ENCODE data around the gene MPP1. TPM values are rescaled to one million over a fixed set of nuclear protein-coding genes. Genes with fewer than 3 reads are reported as not detected.

MPP1 gene
- polyA plus RNA-seq, 1 experiment, result 14.2 TPM

DNA sequence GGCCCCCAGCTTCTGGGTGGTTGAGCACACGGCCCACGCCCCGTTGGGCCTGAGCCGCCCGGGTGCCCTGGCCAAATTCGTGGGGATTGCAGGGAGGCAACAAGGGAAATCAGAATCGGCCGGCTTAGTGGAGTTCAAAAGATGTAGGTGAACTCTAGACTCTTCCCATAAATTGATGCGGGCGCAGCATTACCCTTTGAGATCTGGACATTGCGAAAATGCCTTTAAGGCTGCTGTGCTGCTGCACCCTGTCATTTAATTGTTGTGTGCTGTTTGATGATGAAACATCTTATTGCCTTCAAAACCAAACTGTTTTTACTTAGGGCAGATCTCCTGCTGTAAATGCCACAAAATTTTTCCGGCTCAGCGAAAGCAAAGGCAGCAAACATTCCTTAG, 409 bp upstream of the MPP1 start:
- Histone ChIP-seq H3K27me3 (ENCODE audit: control insufficient read depth, insufficient read depth, low read length) (no peaks in the 10 kb centered on the region; the same call in 1 of the 2 replicates), H3K36me3 (ENCODE audit: control insufficient read depth, insufficient read depth, low read length) (no peaks in the 10 kb centered on the region; the same call in 1 of the 2 replicates), H3K4me3 (ENCODE audit: low read depth, low read length) (peak overlapping the region; percentile 67)
- no peak for DNase-seq (ENCODE audit: low read depth)
- TF ChIP-seq, protein P1, sequence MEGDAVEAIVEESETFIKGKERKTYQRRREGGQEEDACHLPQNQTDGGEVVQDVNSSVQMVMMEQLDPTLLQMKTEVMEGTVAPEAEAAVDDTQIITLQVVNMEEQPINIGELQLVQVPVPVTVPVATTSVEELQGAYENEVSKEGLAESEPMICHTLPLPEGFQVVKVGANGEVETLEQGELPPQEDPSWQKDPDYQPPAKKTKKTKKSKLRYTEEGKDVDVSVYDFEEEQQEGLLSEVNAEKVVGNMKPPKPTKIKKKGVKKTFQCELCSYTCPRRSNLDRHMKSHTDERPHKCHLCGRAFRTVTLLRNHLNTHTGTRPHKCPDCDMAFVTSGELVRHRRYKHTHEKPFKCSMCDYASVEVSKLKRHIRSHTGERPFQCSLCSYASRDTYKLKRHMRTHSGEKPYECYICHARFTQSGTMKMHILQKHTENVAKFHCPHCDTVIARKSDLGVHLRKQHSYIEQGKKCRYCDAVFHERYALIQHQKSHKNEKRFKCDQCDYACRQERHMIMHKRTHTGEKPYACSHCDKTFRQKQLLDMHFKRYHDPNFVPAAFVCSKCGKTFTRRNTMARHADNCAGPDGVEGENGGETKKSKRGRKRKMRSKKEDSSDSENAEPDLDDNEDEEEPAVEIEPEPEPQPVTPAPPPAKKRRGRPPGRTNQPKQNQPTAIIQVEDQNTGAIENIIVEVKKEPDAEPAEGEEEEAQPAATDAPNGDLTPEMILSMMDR (IDR thresholded peaks at IDR 0.05; ENCODE audit: insufficient read depth, low read depth, low read length), result no peak
- ChIA-PET CTCF (no interaction called here), POLR2A (no interaction called here)

DNA sequence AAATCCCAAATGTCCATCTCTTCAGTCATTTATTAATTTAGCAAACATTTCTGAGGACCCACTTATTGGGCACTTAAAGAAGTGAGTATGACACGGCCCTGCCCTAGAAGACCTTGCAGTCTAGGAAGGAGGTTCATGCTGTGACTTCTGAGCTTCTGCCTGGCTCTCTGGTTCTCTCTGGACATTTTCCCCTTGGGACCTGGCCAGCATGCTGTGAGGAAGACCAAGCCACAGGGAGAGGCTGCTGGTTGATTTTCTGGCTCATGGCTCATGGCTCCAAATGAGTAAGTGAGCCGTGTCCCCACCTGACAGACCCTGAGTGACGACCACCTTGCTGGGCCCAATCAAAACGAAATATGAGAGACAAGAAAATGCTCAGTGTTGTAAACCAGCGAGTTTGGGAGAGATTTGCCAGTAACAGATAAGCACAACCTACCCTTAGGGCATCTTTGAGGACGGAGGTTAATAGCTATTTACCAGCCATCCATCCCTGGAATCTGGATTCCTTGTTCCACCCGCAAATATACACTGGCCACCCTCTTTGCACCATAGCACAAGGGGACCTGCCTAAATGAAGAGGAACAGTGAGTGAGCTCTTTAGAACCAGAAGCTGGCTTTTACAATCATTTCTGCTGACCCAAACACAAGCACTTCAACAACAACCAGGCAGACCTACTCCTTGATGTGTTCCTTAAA, 876 bp downstream of the MPP1 start:
- H3K27me3 ChIP-seq (ENCODE audit: control insufficient read depth, insufficient read depth, low read length), result no peaks in the 10 kb centered on the region; the same call in 1 of the 2 replicates
- TF ChIP-seq, protein P1 (IDR thresholded peaks at IDR 0.05; ENCODE audit: insufficient read depth, low read depth, low read length), result no peak
- H3K4me3 ChIP-seq (ENCODE audit: low read depth, low read length), result peak overlapping the region; percentile 67
- POLR2A ChIA-PET, result no interaction called here
- DNase-seq (ENCODE audit: low read depth), result no peak
- CTCF ChIA-PET, result no interaction called here
- no peaks in the 10 kb centered on the region; the same call in 1 of the 2 replicates for H3K36me3 ChIP-seq (ENCODE audit: control insufficient read depth, insufficient read depth, low read length)

DNA sequence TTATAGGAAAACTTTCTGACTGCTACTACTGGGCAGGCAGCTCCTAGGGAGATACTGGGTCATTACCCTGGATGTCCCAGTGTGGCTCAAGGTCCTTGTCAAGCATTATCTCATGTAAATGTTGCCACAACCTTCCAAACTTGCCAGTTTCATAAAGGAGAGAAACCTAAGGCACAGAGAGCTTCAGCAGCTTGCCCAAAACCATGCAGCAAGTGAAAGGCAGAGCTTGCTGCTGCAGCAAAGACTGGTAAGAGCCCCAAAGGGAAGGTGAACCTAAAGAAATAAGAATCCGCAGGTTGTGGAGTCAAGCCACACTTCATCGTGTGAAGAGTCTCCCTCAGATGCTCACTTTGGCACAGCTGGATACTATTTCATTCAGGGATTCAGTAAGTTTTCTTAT, 2.3 kb downstream of the MPP1 start:
- no peak for DNase-seq (ENCODE audit: low read depth)
- H3K36me3 ChIP-seq (ENCODE audit: control insufficient read depth, insufficient read depth, low read length), result no peaks in the 10 kb centered on the region; the same call in 1 of the 2 replicates
- POLR2A ChIA-PET, result no interaction called here
- H3K4me3 ChIP-seq (ENCODE audit: low read depth, low read length), result no peak overlapping the region
- CTCF ChIA-PET, result interaction anchor here (1.1 kb wide), 1 partner anchor 9 kb away, joined by 3 read pairs; no protein-coding TSS in a partner anchor
- TF ChIP-seq, protein P1 (IDR thresholded peaks at IDR 0.05; ENCODE audit: insufficient read depth, low read depth, low read length), result no peak
- no peaks in the 10 kb centered on the region; the same call in 1 of the 2 replicates for H3K27me3 ChIP-seq (ENCODE audit: control insufficient read depth, insufficient read depth, low read length)

DNA sequence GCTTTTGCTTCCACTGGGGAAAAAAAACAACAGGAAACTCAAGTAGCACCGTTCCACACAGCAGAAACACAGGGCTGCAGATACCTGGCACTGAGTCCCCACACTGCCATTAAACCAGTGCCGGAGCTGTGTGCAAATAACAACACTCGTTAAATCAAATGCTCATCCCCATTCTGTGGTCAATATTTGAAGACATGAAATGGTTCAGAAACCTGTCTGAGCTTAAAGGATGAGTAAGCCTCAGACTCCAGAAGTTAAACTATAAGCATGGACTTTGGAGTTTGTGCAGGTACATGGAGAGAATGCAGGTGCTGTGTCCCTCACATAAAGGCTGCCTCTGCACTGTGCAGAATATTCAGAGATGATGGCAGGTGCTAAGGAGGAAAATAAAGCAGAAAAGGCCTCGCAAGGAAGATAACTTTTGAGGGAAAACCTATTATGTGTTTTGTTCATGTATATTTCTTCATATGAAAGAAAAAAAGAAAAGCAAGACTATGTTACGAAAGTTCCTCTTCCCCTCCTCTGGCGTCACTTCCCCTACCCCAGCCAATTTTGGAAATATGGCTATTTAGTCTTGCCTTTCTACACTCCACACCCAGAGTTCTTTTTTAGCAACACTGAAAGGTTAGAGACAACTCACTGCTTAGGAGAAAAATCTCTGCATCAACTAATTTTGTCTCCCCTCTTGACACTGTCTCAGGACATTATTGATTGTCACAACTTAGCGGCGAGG, 4.6 kb downstream of the MPP1 start:
- H3K36me3 ChIP-seq (ENCODE audit: control insufficient read depth, insufficient read depth, low read length), result no peaks in the 10 kb centered on the region; the same call in 1 of the 2 replicates
- H3K4me3 ChIP-seq (ENCODE audit: low read depth, low read length), result no peak overlapping the region
- H3K27me3 ChIP-seq (ENCODE audit: control insufficient read depth, insufficient read depth, low read length), result no peaks in the 10 kb centered on the region
- TF ChIP-seq, protein P1 (IDR thresholded peaks at IDR 0.05; ENCODE audit: insufficient read depth, low read depth, low read length), result no peak
- no peak for DNase-seq (ENCODE audit: low read depth)
- CTCF ChIA-PET, result no interaction called here
- POLR2A ChIA-PET, result no interaction called here

DNA sequence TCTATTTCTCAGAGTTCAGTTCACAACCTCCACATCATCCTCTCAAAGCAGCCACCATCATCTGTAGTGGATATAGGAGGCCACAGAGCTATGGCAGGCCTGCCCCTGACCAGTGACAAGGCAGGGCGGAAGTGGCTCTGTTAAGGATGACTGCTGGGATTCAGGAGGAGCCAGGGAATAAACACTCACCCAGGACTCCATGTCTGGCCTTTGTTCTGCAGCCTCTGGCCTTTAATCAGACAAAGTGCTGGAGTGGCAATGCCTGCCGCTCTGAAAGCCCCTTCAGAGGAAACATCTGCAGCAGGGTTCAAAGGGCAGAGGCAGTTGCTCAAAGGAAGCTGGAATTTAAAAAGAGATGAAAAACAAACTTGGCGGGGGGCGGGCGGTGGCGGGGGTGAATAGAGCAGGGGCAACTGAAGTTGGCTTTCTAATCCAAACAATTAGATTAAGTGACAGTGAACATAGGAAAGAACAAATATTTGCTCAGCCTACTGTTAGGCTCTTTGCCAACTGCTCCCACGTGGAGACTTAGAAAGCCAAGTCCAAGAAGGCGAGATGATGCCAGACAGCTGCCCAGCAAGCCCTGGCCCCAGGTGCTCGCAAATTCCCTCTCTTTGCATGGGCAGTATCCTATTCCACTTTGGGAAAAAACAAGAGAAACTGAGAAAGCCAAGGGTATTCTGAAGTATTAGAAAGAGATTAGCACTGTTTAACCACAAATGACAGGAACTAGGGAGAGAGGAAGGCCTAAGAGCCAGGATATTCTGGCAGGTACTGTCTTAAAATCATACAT, 5.5 kb downstream of the MPP1 start:
- ChIA-PET POLR2A (no interaction called here), CTCF (no interaction called here)
- H3K4me3 ChIP-seq (ENCODE audit: low read depth, low read length), result no peak overlapping the region
- H3K36me3 ChIP-seq (ENCODE audit: control insufficient read depth, insufficient read depth, low read length), result no peaks in the 10 kb centered on the region; the same call in 1 of the 2 replicates
- TF ChIP-seq, protein P1 (IDR thresholded peaks at IDR 0.05; ENCODE audit: insufficient read depth, low read depth, low read length), result no peak
- no peaks in the 10 kb centered on the region for H3K27me3 ChIP-seq (ENCODE audit: control insufficient read depth, insufficient read depth, low read length)
- DNase-seq (ENCODE audit: low read depth), result no peak
